Ovary (tissue), 3 donors: Measurements from ENCODE around the gene SYNDIG1L.

Experiments
- EP300 ChIP-seq: sonication (generic); formaldehyde crosslinking; IDR thresholded peaks from one replicate; pipeline ENCODE4 v1.6.1; 2017; ENCODE audit warnings: antibody characterized with exemption
- POLR2A ChIP-seq: fragments of 450-650 bp; IDR thresholded peaks from one replicate; pipeline ENCODE4 v1.6.1; 2017; ENCODE audit warnings: antibody characterized with exemption, mild to moderate bottlenecking, moderate library complexity
- TF ChIP-seq, protein P1 (sequence below), 3 donors: fragments of 450-650 bp in 2 of 3; fragments of 200-600 bp in 1 of 3; IDR thresholded peaks; one replicate each; pipeline versions ENCODE4 v1.5.1 to v1.8.0; 2016 to 2022; ENCODE audit warnings: antibody characterized with exemption in 3 of 3, mild to moderate bottlenecking in 1 of 3
- donor health status: DM: no; HTN: no; CAD: no.

DNA sequence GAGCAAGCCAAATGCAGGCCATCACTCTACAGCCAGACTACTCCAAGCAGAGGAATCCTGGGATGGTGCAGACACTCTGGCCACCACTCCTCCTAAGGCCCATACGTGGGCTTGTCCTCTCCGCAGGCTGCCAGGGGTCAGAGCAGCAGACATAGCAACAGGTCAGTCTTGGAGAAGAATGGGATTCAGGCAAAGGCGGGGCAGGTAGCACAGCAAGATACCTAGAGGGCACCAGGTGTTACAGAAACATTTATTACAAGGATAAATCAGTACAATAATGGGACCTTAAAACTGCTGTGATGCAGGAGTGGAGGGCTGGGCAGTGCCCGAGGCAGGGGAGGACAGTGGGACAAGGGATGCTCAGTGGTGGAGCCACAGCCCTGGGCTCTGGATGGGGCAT, 20.3 kb downstream of the SYNDIG1L start:
- TF ChIP-seq POLR2A (no peak), EP300 (no peak)
- TF ChIP-seq, protein P1, sequence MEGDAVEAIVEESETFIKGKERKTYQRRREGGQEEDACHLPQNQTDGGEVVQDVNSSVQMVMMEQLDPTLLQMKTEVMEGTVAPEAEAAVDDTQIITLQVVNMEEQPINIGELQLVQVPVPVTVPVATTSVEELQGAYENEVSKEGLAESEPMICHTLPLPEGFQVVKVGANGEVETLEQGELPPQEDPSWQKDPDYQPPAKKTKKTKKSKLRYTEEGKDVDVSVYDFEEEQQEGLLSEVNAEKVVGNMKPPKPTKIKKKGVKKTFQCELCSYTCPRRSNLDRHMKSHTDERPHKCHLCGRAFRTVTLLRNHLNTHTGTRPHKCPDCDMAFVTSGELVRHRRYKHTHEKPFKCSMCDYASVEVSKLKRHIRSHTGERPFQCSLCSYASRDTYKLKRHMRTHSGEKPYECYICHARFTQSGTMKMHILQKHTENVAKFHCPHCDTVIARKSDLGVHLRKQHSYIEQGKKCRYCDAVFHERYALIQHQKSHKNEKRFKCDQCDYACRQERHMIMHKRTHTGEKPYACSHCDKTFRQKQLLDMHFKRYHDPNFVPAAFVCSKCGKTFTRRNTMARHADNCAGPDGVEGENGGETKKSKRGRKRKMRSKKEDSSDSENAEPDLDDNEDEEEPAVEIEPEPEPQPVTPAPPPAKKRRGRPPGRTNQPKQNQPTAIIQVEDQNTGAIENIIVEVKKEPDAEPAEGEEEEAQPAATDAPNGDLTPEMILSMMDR (IDR thresholded peaks at IDR 0.05) = no peak
